ENCODE data around the gene DIP2A. TPM values are rescaled to one million over a fixed set of nuclear protein-coding genes. Genes with fewer than 3 reads are reported as not detected.

The DIP2A gene
- total and polyA plus RNA-seq, 2 of the 8 experiments (the other 6 are each of a cell fraction or from before 2014, with no cell fraction given), result 16.0 to 27.1 TPM

GRCh38 chr21:46434322-46434958, 24.3 kb upstream of the DIP2A start:
- Histone ChIP-seq H3K4me1 (replicated peaks in 1 of 4; ENCODE audit: control insufficient read depth in 3 of 4, insufficient read depth in 4 of 4, low read length in 3 of 4) (no peaks in the 10 kb centered on the region; a peak in 1 of 7 replicates), H2AFZ (ENCODE audit: low read length) (no peak overlapping the region), H3K23ac (ENCODE audit: insufficient read length) (no peak overlapping the region), H2AK5ac (ENCODE audit: low read depth, low read length) (no peak overlapping the region), H3K56ac (replicated peaks; ENCODE audit: insufficient read length, low read depth, low read length) (no peak overlapping the region), H2BK20ac (ENCODE audit: low read length) (no peak overlapping the region), H3K9ac (replicated peaks in 1 of 4; ENCODE audit: extremely low read depth in 1 of 4, low read depth in 3 of 4, low read length in 3 of 4) (no peak overlapping the region), H4K91ac (replicated peaks; ENCODE audit: insufficient read length, low read length) (no peak overlapping the region), H2BK12ac (ENCODE audit: low read depth, low read length) (no peak overlapping the region), H4K20me1 (replicated peaks in 1 of 2; ENCODE audit: control insufficient read depth in 1 of 2, insufficient read depth in 2 of 2, low read length in 2 of 2) (peaks cover 2 to 6% of the 10 kb centered on the region in 2 experiments), H3K79me1 (ENCODE audit: low read depth, low read length) (peaks cover 2% of the 10 kb centered on the region; the same call in 1 of the 2 replicates), H3K4ac (replicated peaks; ENCODE audit: insufficient read length, low read depth, low read length) (no peak overlapping the region), H2BK120ac (replicated peaks; ENCODE audit: low read depth, low read length) (no peak overlapping the region), H3K36me3 (ENCODE audit: control insufficient read depth in 2 of 4, insufficient read depth in 4 of 4, low read length in 3 of 4) (peaks cover 18 to 47% (median 37%) of the 10 kb centered on the region in 4 experiments), H3K23me2 (ENCODE audit: low read depth, low read length) (no peaks in the 10 kb centered on the region), H4K8ac (ENCODE audit: extremely low read depth, insufficient read depth, low read length) (0 out of 2 replicates have a peak overlapping the region, but pooled peaks have one; percentile 35), H3K9me3 (ENCODE audit: insufficient read depth in 2 of 2, low read depth in 1 of 2, low read length in 1 of 2) (no peaks in the 10 kb centered on the region), H3K27ac (ENCODE audit: low read depth, low read length) (no peak overlapping the region), H3K79me2 (ENCODE audit: control insufficient read depth in 1 of 2, insufficient read depth in 2 of 2, low read length in 2 of 2) (no peaks in the 10 kb centered on the region), H3K4me2 (ENCODE audit: insufficient read depth in 1 of 2, low read depth in 2 of 2, low read length in 2 of 2) (no peak overlapping the region), H2BK15ac (ENCODE audit: low read length) (no peak overlapping the region), H3K14ac (ENCODE audit: insufficient read length) (no peak overlapping the region), H4K5ac (ENCODE audit: insufficient read length, low read depth, low read length) (no peak overlapping the region), H3K18ac (ENCODE audit: extremely low read depth, low read length) (no peak overlapping the region), H2BK5ac (ENCODE audit: low read depth, low read length) (no peak overlapping the region; the same call in none of the 2 replicates), H3K4me3 (ENCODE audit: extremely low read depth in 1 of 4, insufficient read depth in 2 of 4, low read depth in 3 of 4, low read length in 4 of 4) (no peak overlapping the region), H3K27me3 (replicated peaks in 1 of 4; ENCODE audit: control insufficient read depth in 3 of 4, extremely low read depth in 1 of 4, insufficient read depth in 3 of 4, low read length in 3 of 4) (no peaks in the 10 kb centered on the region)
- FAIRE-seq (no peak), DNase-seq (ENCODE audit: low read depth in 1 of 2, low spot score in 2 of 2) (no peak)
- 92% methylated on average over 21 of the region's 23 CpGs; no CpG with 5 or more reads in 1 of the 2 experiments for WGBS, 2 experiments (ENCODE audit: extremely low coverage in 1 of 2, insufficient coverage in 1 of 2, insufficient read length in 1 of 2, insufficient replicate concordance in 2 of 2, low coverage in 1 of 2, low lambda C conversion rate in 2 of 2, missing lambda C conversion rate in 1 of 2)
- no peak for TF ChIP-seq RNF2 (IDR thresholded peaks at IDR 0.05; ENCODE audit: borderline replicate concordance, low read depth, low read length, missing control alignments, poor library complexity, severe bottlenecking)
- no peak for TF ChIP-seq POU5F1 (IDR thresholded peaks at IDR 0.05; ENCODE audit: low read depth, low read length)
- TF ChIP-seq RAD21 (IDR thresholded peaks at IDR 0.05 in 1 of 2, conservative IDR thresholded peaks at IDR 0.05 in 1 of 2; ENCODE audit: low read depth in 2 of 2, low read length in 2 of 2), result no peak
- no peak for TF ChIP-seq CBX5 (IDR thresholded peaks at IDR 0.05; ENCODE audit: low read depth, low read length)
- no peak for TF ChIP-seq CTBP2 (IDR thresholded peaks at IDR 0.05; ENCODE audit: borderline replicate concordance, insufficient read depth, insufficient read length, low read length)
- ChIA-PET POLR2A (ENCODE audit: partially characterized antibody) (no interaction called here), CTCF (ENCODE audit: partially characterized antibody) (interaction anchor here (0.7 to 2.0 kb wide), 3 partner anchors 9 to 27 kb away, joined by 3 to 6 read pairs (median 3); no protein-coding TSS in a partner anchor)
